ENCODE measurements around the gene ASIC4. TPM values are rescaled to one million over a fixed set of nuclear protein-coding genes. Genes with fewer than 3 reads are reported as not detected.

The ASIC4 gene
- total and polyA plus RNA-seq, 2 of the 13 experiments (the other 11 are each of a cell fraction or from before 2014, with no cell fraction given), result 0.03 TPM; not detected in 1

DNA sequence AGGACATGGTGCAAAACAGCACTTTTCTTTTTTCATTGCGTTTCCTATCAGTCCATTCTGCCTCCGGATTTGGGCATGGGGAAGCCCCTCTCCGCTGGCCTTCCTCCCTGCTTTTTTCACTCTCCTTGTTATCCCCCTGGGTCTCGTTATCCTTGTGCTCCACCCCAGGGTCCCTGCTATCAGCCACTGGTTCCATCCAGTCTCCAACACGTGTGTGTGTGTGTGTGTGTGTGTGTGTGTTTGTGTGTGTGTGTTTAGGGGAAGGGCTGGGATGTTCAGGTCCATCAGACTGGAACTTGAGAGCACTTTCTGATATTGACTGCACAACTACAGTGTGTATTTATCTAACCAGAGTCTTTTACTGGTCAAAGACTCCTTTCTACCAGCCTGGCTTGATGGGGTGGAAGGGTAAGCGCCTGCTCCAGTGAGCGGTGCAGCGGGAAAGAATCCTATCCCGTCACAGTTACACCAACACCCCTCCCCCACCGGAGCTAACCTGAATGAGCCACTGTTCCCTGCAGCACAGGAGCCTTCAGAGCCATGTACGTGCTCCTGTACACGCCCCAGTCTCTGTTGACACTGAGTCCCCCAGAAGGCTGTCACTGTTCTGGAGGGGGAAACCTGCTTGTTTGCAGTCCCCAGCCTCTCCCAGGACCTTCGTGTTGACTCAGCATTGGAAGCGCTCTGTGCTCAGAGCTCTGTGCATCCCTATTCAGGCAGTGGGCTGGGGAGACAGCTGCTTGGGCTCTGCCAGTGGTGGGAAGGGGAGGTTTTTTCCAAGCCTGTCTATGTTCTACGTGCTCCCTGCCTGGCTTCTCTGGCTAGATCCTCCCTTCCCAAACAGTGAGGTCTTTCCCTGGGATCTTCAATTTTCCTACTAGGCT is 62.5 kb downstream of the ASIC4 start (continued):
- TF ChIP-seq, protein P1, sequence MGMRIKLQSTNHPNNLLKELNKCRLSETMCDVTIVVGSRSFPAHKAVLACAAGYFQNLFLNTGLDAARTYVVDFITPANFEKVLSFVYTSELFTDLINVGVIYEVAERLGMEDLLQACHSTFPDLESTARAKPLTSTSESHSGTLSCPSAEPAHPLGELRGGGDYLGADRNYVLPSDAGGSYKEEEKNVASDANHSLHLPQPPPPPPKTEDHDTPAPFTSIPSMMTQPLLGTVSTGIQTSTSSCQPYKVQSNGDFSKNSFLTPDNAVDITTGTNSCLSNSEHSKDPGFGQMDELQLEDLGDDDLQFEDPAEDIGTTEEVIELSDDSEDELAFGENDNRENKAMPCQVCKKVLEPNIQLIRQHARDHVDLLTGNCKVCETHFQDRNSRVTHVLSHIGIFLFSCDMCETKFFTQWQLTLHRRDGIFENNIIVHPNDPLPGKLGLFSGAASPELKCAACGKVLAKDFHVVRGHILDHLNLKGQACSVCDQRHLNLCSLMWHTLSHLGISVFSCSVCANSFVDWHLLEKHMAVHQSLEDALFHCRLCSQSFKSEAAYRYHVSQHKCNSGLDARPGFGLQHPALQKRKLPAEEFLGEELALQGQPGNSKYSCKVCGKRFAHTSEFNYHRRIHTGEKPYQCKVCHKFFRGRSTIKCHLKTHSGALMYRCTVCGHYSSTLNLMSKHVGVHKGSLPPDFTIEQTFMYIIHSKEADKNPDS (CRISPR knock-in tag; IDR thresholded peaks at IDR 0.05), result no peak
- peak in 1 of 2 experiments; percentile 96; a peak in 2 of 4 replicates for TF ChIP-seq KLF16 (CRISPR knock-in tag; IDR thresholded peaks at IDR 0.05)
- no peak for TF ChIP-seq ZNF562 (CRISPR knock-in tag; IDR thresholded peaks at IDR 0.05; ENCODE audit: borderline replicate concordance)
- TF ChIP-seq, protein P2, sequence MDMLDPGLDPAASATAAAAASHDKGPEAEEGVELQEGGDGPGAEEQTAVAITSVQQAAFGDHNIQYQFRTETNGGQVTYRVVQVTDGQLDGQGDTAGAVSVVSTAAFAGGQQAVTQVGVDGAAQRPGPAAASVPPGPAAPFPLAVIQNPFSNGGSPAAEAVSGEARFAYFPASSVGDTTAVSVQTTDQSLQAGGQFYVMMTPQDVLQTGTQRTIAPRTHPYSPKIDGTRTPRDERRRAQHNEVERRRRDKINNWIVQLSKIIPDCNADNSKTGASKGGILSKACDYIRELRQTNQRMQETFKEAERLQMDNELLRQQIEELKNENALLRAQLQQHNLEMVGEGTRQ (IDR thresholded peaks at IDR 0.05; ENCODE audit: low read depth, low read length), result no peak
- TF ChIP-seq, protein P2 (CRISPR knock-in tag; IDR thresholded peaks at IDR 0.05; ENCODE audit: borderline replicate concordance), result no peak; the same call in 1 of the 2 replicates
- peak; percentile 93; the same call in 1 of the 2 replicates for TF ChIP-seq ZNF224 (CRISPR knock-in tag; IDR thresholded peaks at IDR 0.05)
- peak; percentile 82; the same call in 1 of the 2 replicates for TF ChIP-seq ZNF703 (CRISPR knock-in tag; IDR thresholded peaks at IDR 0.05; ENCODE audit: borderline replicate concordance)
- no peak for TF ChIP-seq SOX6 (IDR thresholded peaks at IDR 0.05)
- TF ChIP-seq SOX6 (CRISPR knock-in tag; IDR thresholded peaks at IDR 0.05), result peak; percentile 94
- TF ChIP-seq ZNF75D (CRISPR knock-in tag; IDR thresholded peaks at IDR 0.05; ENCODE audit: borderline replicate concordance), result no peak
- TF ChIP-seq CHD4 (IDR thresholded peaks at IDR 0.05; ENCODE audit: borderline replicate concordance, low read length), result peak; percentile 92; the same call in 1 of the 2 replicates
- TF ChIP-seq CREM (IDR thresholded peaks at IDR 0.05), result peak; percentile 87
- TF ChIP-seq CREM (CRISPR knock-in tag; IDR thresholded peaks at IDR 0.05), result no peak
- peak; percentile 59; the same call in 1 of the 2 replicates for TF ChIP-seq KMT2B (CRISPR knock-in tag; IDR thresholded peaks at IDR 0.05)
- TF ChIP-seq PRDM10 (CRISPR knock-in tag; IDR thresholded peaks at IDR 0.05; ENCODE audit: low read depth), result peak; percentile 92
- TF ChIP-seq TAF1 (CRISPR knock-in tag; IDR thresholded peaks at IDR 0.05), result peak; percentile 71
- no peak for TF ChIP-seq HES4 (CRISPR knock-in tag; IDR thresholded peaks at IDR 0.05; ENCODE audit: borderline replicate concordance)
- TF ChIP-seq CEBPB (IDR thresholded peaks at IDR 0.05; ENCODE audit: borderline replicate concordance, low read depth, low read length), result no peak
- TF ChIP-seq ZNF780A (CRISPR knock-in tag; IDR thresholded peaks at IDR 0.05), result no peak
- peak; percentile 77 for TF ChIP-seq ZNF768 (CRISPR knock-in tag; IDR thresholded peaks at IDR 0.05)
- TF ChIP-seq ZNF576 (CRISPR knock-in tag; IDR thresholded peaks at IDR 0.05), result 0 out of 2 replicates have a peak, but pooled peaks have one; percentile 55
- peak; percentile 96; the same call in 1 of the 2 replicates for TF ChIP-seq ZNF230 (CRISPR knock-in tag; IDR thresholded peaks at IDR 0.05)

Measured in HepG2 (cell line).